Measurements from ENCODE around the gene LYZL2. TPM values are rescaled to one million over a fixed set of nuclear protein-coding genes. Genes with fewer than 3 reads are reported as not detected.

Gene LYZL2
- total and polyA plus RNA-seq, 9 of the 15 experiments (the other 6 are each of a cell fraction or from before 2014, with no cell fraction given) = not detected

DNA sequence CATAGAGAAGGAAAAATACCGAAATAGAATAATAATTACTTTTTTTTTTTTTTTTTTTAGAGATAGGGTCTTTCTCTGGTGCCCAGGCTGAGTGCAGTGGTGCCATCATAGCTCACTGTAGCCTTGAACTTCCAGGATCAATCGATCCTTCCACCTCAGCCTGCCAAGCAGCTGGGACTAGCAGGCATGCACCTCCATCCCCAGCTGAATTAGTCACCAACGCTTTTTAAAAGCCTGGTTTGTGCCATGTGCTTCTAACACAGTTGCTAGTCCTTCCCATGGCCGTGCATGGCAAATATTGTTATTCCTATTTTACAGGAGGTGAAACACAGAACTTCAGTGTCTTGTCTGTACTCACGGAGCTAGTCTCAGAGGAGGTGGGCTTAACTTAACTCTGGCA is 23.2 kb downstream of the LYZL2 start:
- intact Hi-C loops (cut with micrococcal nuclease) = no loop called here

More for the DNA sequence above, 23.2 kb downstream of the LYZL2 start:
- no peaks in the 10 kb centered on the region for H3K9me1 ChIP-seq (ENCODE audit: control insufficient read depth, insufficient read depth, low read length)
- no TSS peak for BruUV-seq (replicated peaks)
- CTCF ChIA-PET (ENCODE audit: low intra/inter-chr PET ratio) = no interaction called here
- FAIRE-seq (no peak), DNase-seq (ENCODE audit: extremely low read depth in 1 of 4, low spot score in 3 of 4) (no peak), ATAC-seq (no peak)
- H3K4me1 ChIP-seq (replicated peaks in 1 of 2; ENCODE audit: control insufficient read depth in 2 of 2, insufficient read depth in 2 of 2, low read length in 2 of 2) = peaks cover 8 to 12% of the 10 kb centered on the region in 2 experiments; a peak in 4 of 5 replicates
- H3K4me2 ChIP-seq (ENCODE audit: insufficient read depth, low read length) = no peak overlapping the region
- H3K9me3 ChIP-seq (replicated peaks; ENCODE audit: control insufficient read depth, insufficient read depth, low read depth, low read length) = no peaks in the 10 kb centered on the region
- no peak overlapping the region for H3K9ac ChIP-seq (ENCODE audit: insufficient read depth in 1 of 2, low read depth in 2 of 2, low read length in 2 of 2)
- H3K79me2 ChIP-seq (ENCODE audit: control insufficient read depth, insufficient read depth, low read length) = no peaks in the 10 kb centered on the region
- H2AFZ ChIP-seq (ENCODE audit: low read depth, low read length) = no peak overlapping the region
- H3K4me3 ChIP-seq = no peak overlapping the region
- H3K27ac ChIP-seq (ENCODE audit: extremely low read depth, low read depth, low read length) = no peak overlapping the region
- no peaks in the 10 kb centered on the region for H4K20me1 ChIP-seq (replicated peaks; ENCODE audit: control insufficient read depth, insufficient read depth, low read length)
- TF ChIP-seq, protein P1, sequence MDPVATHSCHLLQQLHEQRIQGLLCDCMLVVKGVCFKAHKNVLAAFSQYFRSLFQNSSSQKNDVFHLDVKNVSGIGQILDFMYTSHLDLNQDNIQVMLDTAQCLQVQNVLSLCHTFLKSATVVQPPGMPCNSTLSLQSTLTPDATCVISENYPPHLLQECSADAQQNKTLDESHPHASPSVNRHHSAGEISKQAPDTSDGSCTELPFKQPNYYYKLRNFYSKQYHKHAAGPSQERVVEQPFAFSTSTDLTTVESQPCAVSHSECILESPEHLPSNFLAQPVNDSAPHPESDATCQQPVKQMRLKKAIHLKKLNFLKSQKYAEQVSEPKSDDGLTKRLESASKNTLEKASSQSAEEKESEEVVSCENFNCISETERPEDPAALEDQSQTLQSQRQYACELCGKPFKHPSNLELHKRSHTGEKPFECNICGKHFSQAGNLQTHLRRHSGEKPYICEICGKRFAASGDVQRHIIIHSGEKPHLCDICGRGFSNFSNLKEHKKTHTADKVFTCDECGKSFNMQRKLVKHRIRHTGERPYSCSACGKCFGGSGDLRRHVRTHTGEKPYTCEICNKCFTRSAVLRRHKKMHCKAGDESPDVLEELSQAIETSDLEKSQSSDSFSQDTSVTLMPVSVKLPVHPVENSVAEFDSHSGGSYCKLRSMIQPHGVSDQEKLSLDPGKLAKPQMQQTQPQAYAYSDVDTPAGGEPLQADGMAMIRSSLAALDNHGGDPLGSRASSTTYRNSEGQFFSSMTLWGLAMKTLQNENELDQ (CRISPR knock-in tag; IDR thresholded peaks at IDR 0.05; ENCODE audit: borderline replicate concordance) = no peak
- TF ChIP-seq CHCHD3 (CRISPR knock-in tag; IDR thresholded peaks at IDR 0.05) (no peak), ASH1L (IDR thresholded peaks at IDR 0.05; ENCODE audit: borderline replicate concordance, low read depth, partially characterized antibody) (no peak), TEAD4 (IDR thresholded peaks at IDR 0.05; ENCODE audit: low read length) (no peak), TEAD4 (CRISPR knock-in tag; IDR thresholded peaks at IDR 0.05; ENCODE audit: borderline replicate concordance) (no peak), KAT2B (IDR thresholded peaks at IDR 0.05; ENCODE audit: low read depth, low read length) (no peak), SMAD1 (IDR thresholded peaks at IDR 0.05; ENCODE audit: low read depth, low read length, partially characterized antibody) (no peak)
- POLR2A ChIA-PET = no interaction called here
- H3K36me3 ChIP-seq (ENCODE audit: control insufficient read depth, insufficient read depth, low read length) = no peaks in the 10 kb centered on the region
- in situ Hi-C loops (cut with MboI) = loop anchor here (10.0 kb wide), 1 partner anchor 602 kb away; no protein-coding TSS in a partner anchor
- no peaks in the 10 kb centered on the region for H3K27me3 ChIP-seq (ENCODE audit: control insufficient read depth in 2 of 2, insufficient read depth in 2 of 2, low read length in 2 of 2)
- WGBS (ENCODE audit: insufficient coverage, low coverage, missing lambda C conversion rate) = 32% methylated on average over 5 of the region's 5 CpGs
